HepG2 (cell line): Measurements from ENCODE around the gene IQGAP2. TPM values are rescaled to one million over a fixed set of nuclear protein-coding genes. Genes with fewer than 3 reads are reported as not detected.

Source experiments
- ATAC-seq: fragments of 200-7000 bp; cut with Tn5 transposase; 3 replicates; pipeline ENCODE4 v1.9.1; 2020; ENCODE audit warnings: mild to moderate bottlenecking, moderate library complexity
- BruUV-seq: library from RNA; stranded (reverse); fragments of 400-500 nt; replicated peaks from 2 replicates; lab custom pipeline; 2021; lab: Mats Ljungman, UMichigan
- CTCF ChIA-PET: fragments of 300-600 bp; formaldehyde crosslinking; extraction: SDS; loops from one replicate; lab custom pipeline; 2021; ENCODE audit warnings: low total read pairs, inconsistent platforms, low intra/inter-chr PET ratio; lab: Yijun Ruan, JAX
- POLR2A ChIA-PET: fragments of 350-600 bp; sonication (Branson Sonifier 250); formaldehyde crosslinking; loops from one replicate; lab custom pipeline; 2020; ENCODE audit warnings: antibody characterized with exemption, inconsistent platforms; lab: Yijun Ruan, JAX
- DNase-seq: peaks from one replicate; pipeline ENCODE4 v3.0.0-alpha.2; 2015; ENCODE audit warnings: low spot score
- FAIRE-seq: peaks from 3 replicates; lab custom pipeline; 2011; peaks lifted over from hg19 to GRCh38; lab: Jason Lieb, UNC
- H2AFZ ChIP-seq: one replicate; pipeline ENCODE4 v1.6.1; 2011; ENCODE audit warnings: low read length, inconsistent platforms
- H3K27ac ChIP-seq: fragments of 300-600 bp; 3 replicates; pipeline ENCODE4 v1.8.0; 2011; ENCODE audit warnings: mixed run types, mild to moderate bottlenecking, mixed read lengths, low read length, inconsistent platforms; ENCODE audit not compliant: insufficient read depth; ENCODE audit errors: extremely low read length
- H3K27me3 ChIP-seq, 2 experiments: fragments of 200-600 bp in 1 of 2; 2 replicates in 1 of 2; 3 replicates in 1 of 2; pipeline versions ENCODE4 v1.6.0 to v1.8.0; 2011; ENCODE audit warnings: low read length in 2 of 2, mild to moderate bottlenecking in 2 of 2, moderate library complexity in 2 of 2, inconsistent platforms in 1 of 2; ENCODE audit not compliant: insufficient read depth in 2 of 2, control insufficient read depth in 1 of 2
- H3K36me3 ChIP-seq, 2 experiments: fragments of 200-600 bp in 1 of 2; replicated peaks in 1 of 2; 2 replicates in 1 of 2; 3 replicates in 1 of 2; pipeline versions ENCODE4 v1.5.1 to v1.8.0; 2011; ENCODE audit warnings: low read length in 2 of 2, inconsistent platforms in 1 of 2; ENCODE audit not compliant: insufficient read depth in 2 of 2, control insufficient read depth in 1 of 2
- H3K4me1 ChIP-seq: 2 replicates; pipeline ENCODE4 v1.5.1; 2012; ENCODE audit warnings: low read length, inconsistent platforms; ENCODE audit not compliant: insufficient read depth
- H3K4me2 ChIP-seq: 2 replicates; pipeline ENCODE4 v1.6.0; 2011; ENCODE audit warnings: low read depth, low read length, inconsistent platforms
- H3K4me3 ChIP-seq, 3 experiments: fragments of 200-600 bp in 1 of 3; sonication (generic), shearing (Covaris generic) in 1 of 3; replicated peaks in 1 of 3; 2 replicates each; pipeline ENCODE4 v1.5.1; 2011 to 2016; ENCODE audit warnings: low read length in 3 of 3, inconsistent platforms in 2 of 3, low read depth in 2 of 3, mild to moderate bottlenecking in 2 of 3, control low read depth in 1 of 3, mixed read lengths in 1 of 3; ENCODE audit not compliant: insufficient read depth in 1 of 3
- H3K79me2 ChIP-seq: one replicate; pipeline ENCODE4 v1.6.1; 2011; ENCODE audit warnings: low read length, inconsistent platforms; ENCODE audit not compliant: insufficient read depth
- H3K9ac ChIP-seq: 2 replicates; pipeline ENCODE4 v1.6.0; 2011; ENCODE audit warnings: mild to moderate bottlenecking, low read depth, low read length, inconsistent platforms; ENCODE audit not compliant: insufficient read depth
- H3K9me3 ChIP-seq: 2 replicates; pipeline ENCODE4 v1.5.1; 2012; ENCODE audit warnings: mild to moderate bottlenecking, low read length
- H4K20me1 ChIP-seq: 2 replicates; pipeline ENCODE4 v1.6.0; 2011; ENCODE audit warnings: inconsistent platforms, mild to moderate bottlenecking, low read length, moderate library complexity; ENCODE audit not compliant: insufficient read depth
- GATAD2A ChIP-seq: IDR thresholded peaks from 2 replicates; pipeline ENCODE4 v1.6.1; 2016
- NCOR1 ChIP-seq: fragments of 200-600 bp; sonication (generic); IDR thresholded peaks from 2 replicates; pipeline ENCODE4 v1.7.0; 2017; ENCODE audit warnings: antibody characterized with exemption, low read length, borderline replicate concordance
- POLR2A ChIP-seq, 2 experiments: IDR thresholded peaks; 2 replicates each; pipeline ENCODE4 v1.6.1; 2011; ENCODE audit warnings: low read depth in 2 of 2, low read length in 2 of 2, mild to moderate bottlenecking in 1 of 2, moderate library complexity in 1 of 2; ENCODE audit not compliant: insufficient read depth in 1 of 2
- PRDM10 ChIP-seq: sonication (generic); formaldehyde crosslinking; IDR thresholded peaks from 2 replicates; pipeline ENCODE4 v1.4.0; 2020; ENCODE audit warnings: low read depth, missing genetic modification reagents
- THYN1 ChIP-seq: sonication (generic); formaldehyde crosslinking; IDR thresholded peaks from 2 replicates; pipeline ENCODE4 v1.8.1; 2023; ENCODE audit warnings: low read depth, mild to moderate bottlenecking, moderate library complexity, missing genetic modification reagents, borderline replicate concordance
- ZBTB2 ChIP-seq: sonication (generic); formaldehyde crosslinking; IDR thresholded peaks from 2 replicates; pipeline ENCODE4 v1.8.0; 2022; ENCODE audit warnings: low read depth, missing genetic modification reagents
- ZFP1 ChIP-seq: IDR thresholded peaks from 2 replicates; pipeline ENCODE4 v1.6.1; 2016
- ZFP90 ChIP-seq: sonication (generic); formaldehyde crosslinking; IDR thresholded peaks from 2 replicates; pipeline ENCODE4 v1.8.0; 2022; ENCODE audit warnings: missing genetic modification reagents, mild to moderate bottlenecking, inconsistent platforms, borderline replicate concordance
- ZMYM2 ChIP-seq: sonication (generic); formaldehyde crosslinking; IDR thresholded peaks from 2 replicates; pipeline ENCODE4 v1.8.0; 2022; ENCODE audit warnings: mild to moderate bottlenecking, missing genetic modification reagents
- ZNF282 ChIP-seq: fragments of 450-650 bp; IDR thresholded peaks from 2 replicates; pipeline ENCODE4 v1.6.1; 2018; ENCODE audit not compliant: partially characterized antibody
- ZNF335 ChIP-seq: sonication (generic); formaldehyde crosslinking; IDR thresholded peaks from 2 replicates; pipeline ENCODE4 v1.4.0; 2020; ENCODE audit warnings: missing genetic modification reagents
- ZNF556 ChIP-seq: sonication (generic); formaldehyde crosslinking; IDR thresholded peaks from 2 replicates; pipeline ENCODE4 v1.4.0; 2020; ENCODE audit warnings: mild to moderate bottlenecking, missing genetic modification reagents, borderline replicate concordance
- ZNF761 ChIP-seq: sonication (generic); formaldehyde crosslinking; conservative IDR thresholded peaks from 2 replicates; pipeline ENCODE4 v1.4.0; 2020; ENCODE audit warnings: mild to moderate bottlenecking, missing genetic modification reagents
- ZNF83 ChIP-seq: sonication (generic); formaldehyde crosslinking; IDR thresholded peaks from 2 replicates; pipeline ENCODE4 v1.4.0; 2020; ENCODE audit warnings: missing genetic modification reagents, mild to moderate bottlenecking, borderline replicate concordance
- ZNF883 ChIP-seq: sonication (generic); formaldehyde crosslinking; IDR thresholded peaks from 2 replicates; pipeline ENCODE4 v1.5.1; 2020; ENCODE audit warnings: mild to moderate bottlenecking, missing genetic modification reagents; ENCODE audit errors: not compliant biosample characterization
- WGBS: methylation state at CpG from one replicate; pipeline ENCODE4 v1.1.6; 2017; ENCODE audit warnings: low lambda C conversion rate; 5-methylcytosine and 5-hydroxymethylcytosine counted together
- in situ Hi-C: cut with HindIII; loops from 2 replicates; pipeline ENCODE4 v1.10.0; 2017; ENCODE audit warnings: low pct_unique_long_range_greater_than_20kb; ENCODE audit not compliant: extremely low pct_ligation_motif_present
- intact Hi-C: fragments of 100-400 bp; cut with micrococcal nuclease; formaldehyde crosslinking; loops from one replicate; pipeline ENCODE4 v1.10.0; 2022; ENCODE audit not compliant: unreplicated experiment
- polyA plus RNA-seq, 8 experiments: library from polyadenylated mRNA; depleted of rRNA in 3 of 8; stranded (reverse) in 7 of 8; unstranded in 1 of 8; fragments of >200 nt; fragmentation: Illumina TruSeq in 4 of 8; extraction: Trizol in 4 of 8; gene quantifications; 2 replicates each; pipeline versions ENCODE4 v1.2.1 to v1.2.3, GENCODE V29; 2011 to 2016; ENCODE audit warnings: low read depth in 4 of 8, missing spikeins in 1 of 8, mixed read lengths in 1 of 8; ENCODE audit not compliant: insufficient read depth in 1 of 8
- total RNA-seq, 5 experiments: library from RNA; depleted of rRNA; stranded (reverse); fragments of >200 nt; fragmentation: Illumina TruSeq; extraction: Trizol; gene quantifications; 2 replicates each; pipeline ENCODE4 v1.2.3, GENCODE V29; 2016; ENCODE audit warnings: low read depth in 1 of 5

The IQGAP2 gene
- total and polyA plus RNA-seq, 2 of the 13 experiments (the other 11 are each of a cell fraction or from before 2014, with no cell fraction given), result 35.2 to 83.3 TPM

- FAIRE-seq, result no peak
- BruUV-seq, result no TSS peak
- 85% methylated on average over 9 of the region's 9 CpGs for WGBS
- H4K20me1 ChIP-seq, result no peaks in the 10 kb centered on the region
- H3K4me3 ChIP-seq, result no peak overlapping the region
- no peak overlapping the region for H3K4me2 ChIP-seq
- no peak overlapping the region for H2AFZ ChIP-seq
- H3K4me1 ChIP-seq, result peaks cover 30% of the 10 kb centered on the region
- in situ Hi-C loops, result no loop called here
- H3K36me3 ChIP-seq, result peaks cover 1 to 15% of the 10 kb centered on the region in 2 experiments; a peak in 3 of 5 replicates
- no peaks in the 10 kb centered on the region for H3K27me3 ChIP-seq
- POLR2A ChIA-PET, result no interaction called here
- intact Hi-C loops, result no loop called here
- no peak overlapping the region for H3K9ac ChIP-seq
- CTCF ChIA-PET, result no interaction called here
- H3K79me2 ChIP-seq, result no peaks in the 10 kb centered on the region
- TF ChIP-seq ZNF761 (CRISPR knock-in tag) (no peak), ZBTB2 (no peak), ZFP1 (CRISPR knock-in tag) (no peak), ZNF556 (no peak), ZNF335 (no peak), NCOR1 (no peak), POLR2A (IDR thresholded peaks at IDR 0.05; ENCODE audit: insufficient read depth in 1 of 2, low read depth in 2 of 2, low read length in 2 of 2) (no peak), ZNF83 (CRISPR knock-in tag) (no peak), THYN1 (CRISPR knock-in tag) (no peak), ZNF883 (CRISPR knock-in tag) (no peak), ZMYM2 (CRISPR knock-in tag) (no peak), ZNF282 (no peak), PRDM10 (CRISPR knock-in tag) (no peak), ZFP90 (CRISPR knock-in tag) (no peak), GATAD2A (CRISPR knock-in tag) (no peak)
- no peak overlapping the region for H3K27ac ChIP-seq
- DNase-seq, result no peak
- ATAC-seq, result no peak
- no peaks in the 10 kb centered on the region for H3K9me3 ChIP-seq
Observed at GRCh38 chr5:76683816-76684731, 281.0 kb downstream of the IQGAP2 start.
